GM19467 (cell line): ENCODE data around the gene SYNDIG1.

Experiments
- ATAC-seq: cut with Tn5 transposase; IDR thresholded peaks from one replicate; pipeline ENCODE4 v1.9.1; 2021; ENCODE audit warnings: mild to moderate bottlenecking, moderate library complexity; ENCODE audit not compliant: unreplicated experiment

The SYNDIG1 gene

DNA sequence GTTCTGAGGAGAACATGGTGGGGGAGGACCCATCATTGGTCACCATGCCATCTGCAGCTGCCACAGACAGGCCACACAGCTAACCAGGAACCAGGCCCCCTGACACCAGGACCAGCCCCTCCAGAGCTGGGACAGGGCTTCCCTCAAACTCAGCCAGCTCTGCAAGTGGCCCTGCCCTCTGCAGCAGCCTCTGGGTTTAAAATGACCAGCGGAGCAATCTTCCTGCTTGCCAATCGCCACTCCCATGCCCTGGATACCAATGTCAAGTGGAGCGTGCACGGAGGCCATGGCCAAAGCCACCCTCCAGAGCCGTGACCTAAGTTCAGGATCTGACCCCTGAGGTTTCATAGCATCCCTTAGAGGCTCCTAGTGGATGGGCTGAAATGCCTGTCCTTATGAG lies 199.4 kb downstream of the SYNDIG1 start:
- ATAC-seq = no peak

DNA sequence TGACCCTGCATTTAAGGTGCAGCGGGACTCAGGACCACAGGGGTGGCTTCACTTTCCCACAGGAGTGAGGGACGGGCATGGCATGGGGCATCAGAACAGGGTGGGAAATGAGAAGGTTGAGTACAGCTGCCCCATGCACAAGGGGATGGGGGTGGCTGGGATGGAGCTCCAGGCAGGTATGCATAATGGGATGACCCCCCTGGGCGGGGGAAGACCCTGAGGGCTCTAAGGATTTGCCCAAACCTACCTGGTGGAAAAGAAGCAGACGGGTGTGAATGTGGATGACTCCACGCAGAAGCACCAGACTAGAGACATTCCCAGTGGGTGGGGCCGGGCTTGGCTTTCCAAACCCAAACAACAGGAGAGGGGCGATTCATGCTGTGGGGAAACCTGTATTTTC lies 200.3 kb downstream of the SYNDIG1 start:
- no peak for ATAC-seq

DNA sequence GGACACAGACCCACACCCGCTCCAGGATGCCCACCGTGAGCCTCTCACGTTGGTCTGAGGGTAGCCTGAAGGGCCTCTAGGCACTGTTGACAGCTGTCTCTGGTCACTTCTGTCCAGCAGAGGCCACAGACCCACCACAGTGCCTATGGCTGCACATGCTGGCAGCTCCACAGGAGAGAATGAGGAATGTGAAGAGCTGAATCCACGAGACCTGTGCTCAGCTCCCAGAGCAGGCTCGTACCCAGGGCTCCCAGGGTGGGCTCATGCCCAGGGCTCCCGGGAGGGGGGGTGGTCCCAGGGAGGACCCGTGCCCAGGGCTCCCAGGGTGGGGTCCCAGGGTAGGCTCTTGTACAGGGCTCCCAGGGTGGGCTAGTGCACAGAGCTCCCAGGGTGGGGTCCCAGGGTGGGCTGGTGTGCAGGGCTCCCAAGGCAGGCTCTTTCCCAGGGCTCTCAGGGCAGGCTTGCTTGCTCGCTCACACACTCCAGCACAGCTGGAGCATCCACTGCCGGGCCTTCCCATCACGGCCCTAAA lies 201.0 kb downstream of the SYNDIG1 start:
- no peak for ATAC-seq

DNA sequence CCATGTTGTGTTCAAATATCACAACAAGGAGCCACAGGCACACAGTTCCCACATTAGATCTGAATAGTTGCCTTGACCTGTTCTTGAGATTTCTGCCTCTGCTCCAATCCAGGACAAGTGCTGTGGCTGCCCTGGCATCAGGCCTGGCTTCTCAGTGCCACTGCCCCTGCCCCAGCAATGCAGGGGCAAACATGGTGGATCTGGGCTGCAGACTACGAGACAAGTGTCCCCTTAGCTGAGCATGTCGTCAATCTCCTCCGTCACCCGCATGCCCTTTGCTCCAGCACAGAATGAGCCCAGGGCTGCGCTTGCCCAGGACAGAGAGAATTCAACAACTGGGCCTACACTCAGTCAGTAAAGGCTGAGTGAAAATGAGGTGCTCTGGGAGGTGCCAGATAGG lies 201.6 kb downstream of the SYNDIG1 start:
- no peak for ATAC-seq

DNA sequence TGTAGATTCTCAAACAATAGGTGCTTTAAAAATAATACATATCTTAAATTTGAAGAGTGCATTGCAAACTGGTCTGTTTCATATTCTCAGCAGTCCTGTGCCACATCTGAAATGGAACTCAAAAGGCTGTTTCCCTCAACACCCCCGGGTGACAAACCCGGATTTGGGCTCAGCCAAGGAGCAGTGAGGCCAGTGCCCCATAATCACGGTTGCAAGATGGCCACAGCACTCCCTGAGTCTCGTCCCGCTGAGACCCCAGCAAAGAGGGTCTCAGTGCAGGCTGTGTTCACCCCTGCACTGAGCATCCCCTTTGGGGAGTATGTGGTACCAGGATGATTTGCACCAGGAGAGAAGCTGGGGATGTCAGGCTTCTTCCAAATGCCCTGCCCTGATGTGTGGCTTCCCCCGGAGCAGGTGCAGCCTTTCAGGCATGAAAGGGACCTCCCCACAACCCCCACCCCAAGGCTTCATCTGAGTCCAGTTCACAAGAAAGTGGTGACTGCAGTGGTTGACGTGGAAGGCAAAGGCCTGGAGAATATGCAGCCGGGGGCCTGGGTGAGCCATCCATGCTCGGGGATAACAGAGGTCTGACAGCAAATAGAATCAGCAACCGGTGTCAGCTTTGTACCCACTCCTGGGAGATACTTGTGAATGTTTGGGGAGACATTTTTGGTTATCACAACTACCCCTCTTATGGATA lies 202.9 kb downstream of the SYNDIG1 start:
- no peak for ATAC-seq

DNA sequence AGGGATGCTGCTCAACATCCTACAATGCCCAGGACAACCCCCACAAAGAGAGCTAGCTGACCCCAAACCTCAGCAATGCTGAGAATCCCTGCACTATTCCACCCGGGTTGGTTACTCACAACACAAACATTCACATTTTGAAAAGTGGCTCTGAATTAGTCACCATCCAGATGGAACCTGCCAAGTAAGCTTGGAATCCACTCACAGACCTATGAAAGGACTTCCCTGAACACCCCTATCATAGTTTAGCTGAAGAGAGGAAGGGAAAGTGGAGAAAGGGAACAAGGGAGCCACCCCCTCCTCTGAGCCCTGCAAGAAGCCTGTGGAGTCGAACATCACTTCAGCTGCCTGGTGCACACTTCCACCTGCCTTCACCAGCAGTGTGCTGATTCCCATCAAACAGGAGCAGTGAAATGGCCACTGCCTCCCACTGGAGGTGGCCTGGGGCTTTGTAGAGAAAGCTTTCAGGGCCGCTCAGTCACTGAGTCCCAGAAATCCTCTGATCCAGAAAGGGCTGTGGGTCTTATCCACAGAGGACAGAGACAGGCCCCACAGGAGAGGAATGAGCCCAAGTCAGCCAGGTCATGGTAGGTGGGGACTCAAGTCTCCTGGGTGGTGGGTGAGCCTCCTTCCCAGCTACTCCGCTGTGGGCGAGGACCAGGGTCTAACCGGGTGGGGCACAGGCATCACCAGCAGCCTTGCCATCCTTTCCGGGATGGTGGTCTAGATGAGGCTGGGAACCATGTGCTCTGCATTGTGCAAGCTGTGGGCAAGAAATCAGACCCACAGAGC lies 203.7 kb downstream of the SYNDIG1 start:
- no peak for ATAC-seq

DNA sequence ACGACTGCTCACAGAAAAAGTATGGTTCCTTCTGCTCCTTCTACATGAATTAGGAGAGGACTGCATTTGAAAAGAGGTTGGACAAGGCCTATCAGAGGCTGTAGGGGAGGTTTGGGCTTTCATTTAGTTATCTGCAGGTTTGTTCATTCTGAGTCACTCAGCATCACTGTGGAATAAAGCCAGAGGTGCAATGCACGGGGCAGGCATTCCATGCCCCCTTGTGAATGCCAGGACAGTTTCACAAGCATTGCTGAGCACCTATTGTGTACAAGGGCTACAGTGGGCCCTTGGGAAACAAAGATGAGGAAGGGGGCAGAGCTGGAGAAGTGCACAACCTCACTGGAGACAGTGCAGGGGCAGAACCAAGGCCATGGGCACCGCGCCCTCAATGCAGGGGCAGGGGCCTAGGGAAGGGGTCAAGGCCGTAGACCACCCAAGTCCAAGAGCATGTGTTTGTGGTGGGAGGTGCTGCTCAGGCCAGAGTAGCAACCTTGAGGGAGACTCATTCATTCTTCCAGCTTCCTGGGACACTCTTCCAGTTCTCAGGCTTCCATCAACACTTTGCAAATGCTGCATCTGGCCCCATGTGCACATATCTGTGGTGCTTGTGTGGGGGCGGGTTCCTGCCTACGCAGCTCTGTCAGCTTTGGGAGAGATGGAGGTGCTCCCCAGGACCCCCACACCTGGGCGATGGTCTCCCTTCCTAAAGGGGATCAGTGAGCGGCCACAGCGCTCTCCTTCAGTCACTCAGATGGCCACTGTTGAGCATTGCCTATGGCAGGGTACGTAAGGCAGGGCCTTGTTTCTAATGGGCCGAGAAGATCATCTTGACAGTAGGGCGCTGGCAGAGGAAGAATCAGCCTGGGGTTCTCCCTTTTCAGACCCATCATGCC lies 204.5 kb downstream of the SYNDIG1 start:
- ATAC-seq = no peak

DNA sequence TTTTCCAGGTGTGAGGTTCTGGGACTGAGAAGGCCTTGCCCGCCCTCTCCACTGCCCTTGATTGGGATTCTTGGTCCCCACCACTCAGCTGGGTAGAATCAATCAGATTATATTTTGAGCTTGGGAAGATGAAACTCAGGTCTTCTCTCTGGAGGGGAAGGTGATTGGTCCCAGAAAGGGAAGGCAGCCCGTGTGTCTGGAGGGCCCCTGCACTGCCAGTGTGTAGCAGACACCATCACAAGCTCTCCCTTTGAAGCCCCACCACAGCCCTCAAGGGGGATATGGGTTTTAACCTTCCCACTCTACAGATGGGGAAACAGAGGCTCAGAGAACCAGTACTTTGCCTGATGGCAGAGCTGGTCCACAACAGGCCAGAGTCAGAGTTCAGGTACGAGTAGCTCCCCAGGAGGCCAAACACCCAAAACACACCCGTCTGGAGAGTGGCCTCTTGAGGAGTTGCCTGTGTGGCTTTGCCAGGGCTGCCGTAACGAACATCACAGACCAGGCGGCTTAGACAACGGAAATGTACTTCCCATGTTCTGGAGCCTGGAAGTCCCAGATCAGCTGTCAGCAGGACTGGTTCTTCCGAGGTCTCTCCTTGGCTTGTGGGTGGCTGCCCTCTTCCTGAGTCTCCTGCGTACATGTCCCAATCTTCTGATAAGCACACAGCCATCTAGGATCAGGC lies 205.6 kb downstream of the SYNDIG1 start:
- ATAC-seq = no peak

DNA sequence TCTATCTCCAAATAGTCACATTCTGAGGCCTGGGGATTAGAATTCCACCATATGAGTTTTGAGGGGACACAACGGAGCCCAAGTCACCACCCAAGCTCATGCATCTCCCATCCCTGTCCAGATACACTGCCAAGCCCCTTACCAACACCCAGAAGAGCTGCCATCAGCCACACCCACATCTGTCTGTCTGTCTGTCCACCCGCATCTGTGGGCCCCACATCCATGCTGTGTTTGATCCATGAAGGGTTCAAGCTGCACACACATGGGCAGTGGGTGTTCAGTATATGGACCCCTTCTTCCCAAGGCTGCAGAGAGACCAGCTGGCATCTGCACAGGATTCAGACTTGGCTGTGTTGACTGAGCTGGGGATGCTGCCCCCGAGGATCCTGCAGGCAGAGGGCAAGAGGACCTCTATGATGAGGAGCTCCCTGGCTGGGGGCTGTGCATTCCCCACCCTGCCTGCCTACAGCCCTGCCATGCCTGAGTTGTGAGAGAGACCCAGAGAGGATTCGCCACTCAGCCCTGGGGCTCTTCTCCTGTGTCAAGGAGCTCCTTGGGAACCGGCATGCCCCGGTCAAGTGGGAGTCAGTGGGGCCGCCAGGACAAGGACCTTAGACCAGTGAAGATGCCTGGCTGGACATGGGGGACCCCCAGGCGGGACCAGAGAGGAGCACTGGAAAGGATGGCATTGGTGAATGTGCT lies 206.4 kb downstream of the SYNDIG1 start:
- ATAC-seq = no peak

DNA sequence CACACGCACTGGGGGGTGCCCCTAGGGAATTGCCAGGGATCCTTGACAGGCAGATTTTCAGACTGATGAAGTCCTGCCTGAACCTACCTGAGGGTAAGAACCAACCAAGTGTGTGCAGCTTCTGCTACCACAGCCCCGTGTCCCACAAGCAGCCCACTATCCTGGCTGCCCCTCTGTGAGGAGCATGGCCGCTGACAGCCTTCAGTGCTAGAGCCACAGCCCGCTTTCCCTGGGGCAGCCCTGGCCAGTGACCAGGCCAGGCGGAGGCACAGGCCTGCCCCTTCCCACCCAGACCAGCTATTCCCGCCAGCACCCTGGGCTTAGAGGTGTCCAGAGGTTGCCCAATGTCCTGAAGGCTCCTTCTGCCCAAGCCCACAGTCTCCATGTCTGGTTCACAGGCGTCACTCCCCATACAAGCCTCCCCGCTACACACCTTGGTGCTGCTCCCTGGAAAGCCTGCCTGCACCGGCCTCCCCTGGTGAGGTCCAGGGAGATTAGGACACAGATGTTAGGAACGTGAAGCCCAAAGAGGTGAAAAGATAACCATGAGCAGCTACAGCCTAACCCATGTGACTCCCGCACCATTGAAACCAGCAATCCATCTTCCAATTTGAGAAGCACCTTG lies 207.0 kb downstream of the SYNDIG1 start:
- ATAC-seq = no peak

DNA sequence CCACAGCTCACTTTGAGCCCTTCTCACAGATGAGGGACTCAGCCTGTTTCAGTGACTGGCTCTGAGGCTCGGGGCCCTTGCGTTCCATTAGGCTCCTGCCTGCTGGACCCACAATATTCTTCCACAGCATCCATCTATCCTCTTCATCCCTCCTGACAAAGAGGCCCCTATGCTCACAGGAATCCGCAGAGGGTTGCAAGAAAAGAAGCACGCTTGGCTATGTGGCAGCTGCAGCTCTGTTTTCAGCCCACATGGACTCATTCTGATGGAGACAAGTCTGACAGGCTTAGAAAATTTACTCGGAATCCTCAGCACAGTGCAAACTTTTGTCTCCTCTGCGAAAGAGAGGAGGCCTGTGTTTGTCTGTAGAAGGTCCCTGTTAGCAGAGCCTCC lies 207.5 kb downstream of the SYNDIG1 start:
- no peak for ATAC-seq

DNA sequence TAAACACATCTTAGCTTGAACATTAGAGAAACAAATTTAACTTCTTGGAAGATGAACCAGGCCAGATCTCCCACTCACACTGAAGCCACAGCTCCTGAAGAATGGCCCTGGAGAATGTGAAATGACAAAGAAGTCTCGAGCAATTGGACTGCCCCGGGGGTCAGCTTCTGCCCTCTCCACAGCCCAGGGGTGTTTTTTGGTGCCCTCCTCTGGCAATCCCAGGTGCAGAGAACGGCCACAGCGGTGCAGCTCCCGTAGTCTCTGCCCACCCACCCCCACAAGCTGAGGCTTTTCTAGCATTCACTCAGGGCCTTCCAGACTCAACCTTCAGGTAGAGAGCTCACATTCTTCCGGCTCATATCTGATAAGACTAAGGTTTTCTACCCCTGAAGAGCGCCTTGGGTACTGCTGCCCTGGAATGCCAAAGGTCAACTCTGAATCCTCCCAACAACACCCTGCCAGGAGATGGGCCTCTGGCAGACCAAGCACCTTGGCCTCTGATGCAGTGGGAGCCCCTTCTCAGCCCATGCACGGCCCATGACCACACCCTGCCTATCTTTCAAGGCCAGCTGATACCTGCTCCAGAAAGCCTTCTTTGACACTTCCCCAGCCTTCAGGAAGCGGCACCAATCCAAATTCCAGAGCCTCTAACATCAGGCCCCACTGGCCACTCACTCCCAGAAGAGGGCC lies 208.3 kb downstream of the SYNDIG1 start:
- no peak for ATAC-seq

DNA sequence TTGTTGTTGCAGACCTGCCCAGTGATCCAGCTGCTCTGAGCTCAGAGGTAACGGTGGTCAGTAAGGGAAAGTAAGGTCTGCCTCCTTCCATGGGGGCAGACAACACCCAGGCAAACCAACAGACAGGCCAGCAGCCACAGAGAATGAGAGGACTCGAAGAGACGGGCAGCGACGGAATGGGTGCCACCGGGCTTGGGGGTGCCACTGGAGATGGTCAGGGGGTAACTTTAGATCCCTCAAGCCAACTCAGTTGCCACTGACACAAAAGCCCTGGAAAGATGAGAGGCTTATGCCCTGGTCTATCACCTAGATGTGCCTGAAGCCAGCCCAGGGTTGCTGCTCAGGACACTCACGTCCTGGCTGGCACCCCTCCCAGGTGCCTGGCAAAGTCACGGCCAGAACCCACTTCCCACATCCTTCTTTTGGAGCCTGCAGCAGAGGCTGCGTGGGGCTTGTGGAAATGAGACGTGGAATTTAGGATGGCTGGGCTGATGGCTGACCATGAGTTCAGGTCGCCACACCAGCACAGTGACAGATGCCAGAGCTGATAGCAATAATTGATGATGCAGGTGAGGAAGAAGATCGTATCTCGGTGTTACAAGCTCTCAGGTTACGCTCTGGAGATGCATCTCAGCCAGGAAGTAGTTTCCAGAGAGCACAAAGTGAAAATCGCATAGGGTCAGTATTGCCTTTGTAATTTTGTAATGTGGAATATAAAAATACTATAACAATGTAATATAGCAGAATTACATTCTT lies 209.1 kb downstream of the SYNDIG1 start:
- ATAC-seq = no peak

DNA sequence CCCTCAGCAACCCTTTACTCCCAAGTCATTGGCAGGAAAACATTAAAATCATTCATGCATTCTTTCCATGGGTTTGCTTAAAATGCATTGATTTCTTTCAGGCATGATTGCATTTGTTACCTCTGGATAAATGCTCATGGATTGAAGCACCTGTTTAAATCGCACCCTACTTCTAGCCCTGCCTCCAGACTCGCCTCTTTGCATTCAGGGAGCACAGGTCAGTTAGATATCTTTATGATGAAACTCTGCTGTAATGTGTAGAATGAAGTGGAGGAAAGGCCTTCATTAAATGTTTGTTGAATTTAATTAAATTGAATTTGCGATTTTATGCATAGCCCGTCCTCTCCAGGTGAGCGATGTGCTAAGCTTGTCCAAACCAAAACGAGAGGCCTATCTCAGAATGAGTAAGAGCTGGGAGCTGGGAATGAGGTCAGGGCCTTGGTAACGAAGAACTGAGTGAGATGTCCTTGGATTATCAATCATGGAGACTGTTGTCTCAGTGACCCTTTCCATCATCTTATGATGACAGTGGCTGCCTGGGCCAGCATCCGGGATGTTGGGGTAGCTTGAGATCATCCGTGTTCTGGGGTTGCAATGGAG lies 210.1 kb downstream of the SYNDIG1 start:
- no peak for ATAC-seq

DNA sequence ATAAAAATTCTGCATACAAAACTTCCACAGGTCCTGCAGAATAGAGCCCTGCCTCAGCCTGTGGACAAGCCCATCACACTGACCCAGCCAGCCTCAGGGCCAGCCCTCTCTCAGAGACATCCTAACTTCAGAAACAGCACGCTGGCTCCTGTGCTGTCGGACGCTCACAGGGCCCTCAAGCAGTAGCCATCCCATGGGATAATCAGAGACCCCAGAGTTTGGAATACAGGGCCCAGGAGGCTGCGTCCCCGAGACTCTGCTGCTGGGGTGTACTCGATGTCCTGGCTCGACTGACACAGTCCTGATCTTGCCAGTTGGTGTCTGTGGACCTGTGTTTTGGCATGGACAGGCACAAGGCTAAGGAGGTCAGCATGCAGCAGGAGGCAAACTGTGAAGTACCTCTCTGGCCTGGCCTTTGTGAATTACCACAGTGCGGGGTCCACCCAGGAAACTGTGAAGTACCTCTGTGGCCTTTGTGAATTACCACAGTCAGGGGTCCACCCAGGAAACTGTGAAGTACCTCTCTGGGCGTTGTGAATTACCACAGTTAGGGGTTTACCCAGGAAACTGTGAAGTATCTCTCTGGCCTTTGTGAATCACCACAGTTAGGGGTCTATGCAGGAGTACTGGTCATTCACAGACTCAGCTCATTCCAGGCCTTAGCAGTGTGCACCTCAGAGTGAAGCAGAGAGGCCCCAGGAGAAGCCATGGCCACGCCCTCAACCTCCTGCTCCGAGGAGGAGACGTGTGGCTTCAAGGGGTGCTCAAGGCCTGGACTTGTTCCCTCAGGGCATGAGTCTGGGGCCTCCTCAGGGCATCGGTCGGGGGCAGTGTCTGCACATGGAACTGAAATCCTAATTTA lies 212.4 kb downstream of the SYNDIG1 start:
- no peak for ATAC-seq

DNA sequence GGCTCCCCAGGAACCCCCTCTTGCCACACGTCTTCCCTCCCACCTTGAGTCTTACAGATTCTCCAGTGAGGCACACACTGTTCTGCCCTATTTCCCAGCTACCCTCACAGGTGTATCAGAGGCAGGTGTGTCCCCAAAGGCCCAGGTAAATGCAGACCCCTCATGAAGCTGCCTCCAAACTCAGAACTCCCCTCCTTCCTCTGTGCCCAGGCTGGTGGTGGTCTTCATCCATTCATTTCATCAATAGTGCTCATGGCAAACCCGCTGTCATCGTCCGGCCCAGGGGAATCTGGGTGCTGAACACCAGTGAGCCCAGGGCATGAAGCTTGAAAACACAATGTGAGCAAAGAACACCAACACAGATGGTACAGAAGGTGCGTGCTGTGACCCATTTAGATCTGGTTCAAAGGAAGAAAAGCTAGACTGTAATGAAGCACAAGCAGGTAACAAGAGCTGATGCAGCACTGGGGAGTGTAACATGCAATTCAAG lies 213.1 kb downstream of the SYNDIG1 start:
- no peak for ATAC-seq

DNA sequence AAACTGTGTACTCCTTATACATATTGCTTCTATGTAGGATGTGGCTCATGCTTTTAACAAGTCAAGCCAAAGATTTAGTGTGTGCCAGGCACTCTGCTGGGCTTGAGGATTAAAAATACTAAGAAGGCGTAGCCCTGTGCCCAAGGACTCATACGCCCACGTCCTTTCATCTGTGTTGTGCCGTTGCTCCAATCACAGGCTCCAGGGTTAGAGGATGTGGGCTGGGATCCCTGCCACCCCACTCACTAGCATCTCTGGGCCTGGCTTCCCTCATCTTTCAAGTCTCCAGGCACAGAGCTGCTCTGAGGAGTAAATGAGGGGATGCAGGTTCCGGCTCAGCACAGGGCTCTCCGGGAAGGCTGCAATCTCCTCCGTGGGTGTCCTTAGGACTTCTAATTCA lies 214.2 kb downstream of the SYNDIG1 start:
- ATAC-seq = no peak
